MCF 10A (cell line): ENCODE measurements around the gene TBP. TPM values are rescaled to one million over a fixed set of nuclear protein-coding genes. Genes with fewer than 3 reads are reported as not detected.
"Not testable (repeated sequence)": the region's sequence is repeated elsewhere in the genome, so short reads cannot be mapped to it uniquely, and the experiment has no call there.

Experiments
- BruUV-seq: library from RNA; stranded (reverse); fragments of 400-500 nt; replicated peaks from 2 replicates; lab custom pipeline; 2021; lab: Mats Ljungman, UMichigan
- CTCF ChIA-PET: fragments of 300-600 bp; sonication (Branson Sonifier 250); formaldehyde crosslinking; extraction: SDS; loops from one replicate; lab custom pipeline; 2021; ENCODE audit warnings: antibody characterized with exemption, inconsistent platforms; lab: Yijun Ruan, JAX
- POLR2A ChIA-PET: fragments of 300-600, 350-650 bp; sonication (Branson Sonifier 250); formaldehyde crosslinking; extraction: SDS; loops from one replicate; lab custom pipeline; 2020; ENCODE audit warnings: antibody characterized with exemption, inconsistent platforms; lab: Yijun Ruan, JAX
- DNase-seq: peaks from one replicate; pipeline ENCODE4 v3.0.0-alpha.2; 2018; ENCODE audit not compliant: unreplicated experiment
- H3K27ac Mint-ChIP-seq: one replicate; pipeline ENCODE4 v1.8.0; 2022; ENCODE audit warnings: mild to moderate bottlenecking, low read depth, mixed read lengths; ENCODE audit not compliant: unreplicated experiment
- H3K27me3 Mint-ChIP-seq: one replicate; pipeline ENCODE4 v1.8.0; 2022; ENCODE audit warnings: mixed read lengths; ENCODE audit not compliant: insufficient read depth, unreplicated experiment
- H3K36me3 Mint-ChIP-seq: one replicate; pipeline ENCODE4 v1.8.0; 2022; ENCODE audit warnings: mild to moderate bottlenecking, moderate library complexity, mixed read lengths; ENCODE audit not compliant: insufficient read depth, unreplicated experiment
- H3K4me1 Mint-ChIP-seq: one replicate; pipeline ENCODE4 v1.8.0; 2022; ENCODE audit warnings: mixed read lengths; ENCODE audit not compliant: insufficient read depth, unreplicated experiment
- H3K4me3 Mint-ChIP-seq: one replicate; pipeline ENCODE4 v1.8.0; 2022; ENCODE audit warnings: mild to moderate bottlenecking, moderate library complexity, mixed read lengths; ENCODE audit not compliant: unreplicated experiment
- H3K9me3 Mint-ChIP-seq: one replicate; pipeline ENCODE4 v1.8.0; 2022; ENCODE audit warnings: mixed read lengths; ENCODE audit not compliant: unreplicated experiment
- CTCF ChIP-seq: fragments of 200-600 bp; IDR thresholded peaks from one replicate; pipeline ENCODE4 v1.8.0; 2022; ENCODE audit warnings: antibody characterized with exemption, mild to moderate bottlenecking; ENCODE audit not compliant: unreplicated experiment
- intact Hi-C: fragments of 100-400 bp; cut with micrococcal nuclease; formaldehyde crosslinking; loops from 2 replicates; pipeline ENCODE4 v1.14.1; 2022
- total RNA-seq: library from RNA; stranded (reverse); gene quantifications from 2 replicates; pipeline ENCODE4 v1.2.3, GENCODE V29; 2022

TBP gene
- total RNA-seq, 1 experiment from 2014 or later = 15.8 TPM

- CTCF ChIA-PET, H3K27ac Mint-ChIP-seq: not testable (repeated sequence)
- H3K27me3 Mint-ChIP-seq = peaks cover 11% of the 10 kb centered on the region
These were observed 45.9 kb upstream of the TBP start for GRCh38 chr6:170508275-170508674.

GRCh38 chr6:170508892-170509722 lies 45.1 kb upstream of the TBP start:
- POLR2A ChIA-PET = interaction anchor here (0.7 kb wide), 1 partner anchor 730 kb away, joined by 3 read pairs; no protein-coding TSS in a partner anchor
- H3K4me3 Mint-ChIP-seq, intact Hi-C loops, CTCF ChIA-PET, BruUV-seq, H3K9me3 Mint-ChIP-seq, H3K36me3 Mint-ChIP-seq, H3K4me1 Mint-ChIP-seq, DNase-seq, H3K27me3 Mint-ChIP-seq, H3K27ac Mint-ChIP-seq: not testable (repeated sequence)

More at GRCh38 chr6:170508275-170508674, 45.9 kb upstream of the TBP start:
- H3K36me3 Mint-ChIP-seq, BruUV-seq, H3K4me3 Mint-ChIP-seq, DNase-seq, POLR2A ChIA-PET, H3K4me1 Mint-ChIP-seq, H3K9me3 Mint-ChIP-seq, intact Hi-C loops: not testable (repeated sequence)

GRCh38 chr6:170509723-170510018 lies 44.5 kb upstream of the TBP start:
- intact Hi-C loops = loop anchor here (10.0 kb wide), 1 partner anchor 335 kb away; no protein-coding TSS in a partner anchor
- POLR2A ChIA-PET = no interaction called here
- Mint-ChIP-seq H3K27ac (no peak overlapping the region), H3K27me3 (no peaks in the 10 kb centered on the region), H3K4me1 (peaks cover 4% of the 10 kb centered on the region), H3K4me3 (no peak overlapping the region), H3K36me3 (no peaks in the 10 kb centered on the region), H3K9me3 (no peaks in the 10 kb centered on the region)
- CTCF ChIA-PET = no interaction called here
- TF ChIP-seq CTCF = no peak
- BruUV-seq = no TSS peak
- DNase-seq = no peak

GRCh38 chr6:170510631-170511030 lies 43.5 kb upstream of the TBP start:
- H3K36me3 Mint-ChIP-seq = no peaks in the 10 kb centered on the region
- H3K27me3 Mint-ChIP-seq = no peaks in the 10 kb centered on the region
- H3K4me1 Mint-ChIP-seq = peaks cover 4% of the 10 kb centered on the region
- POLR2A ChIA-PET = no interaction called here
- no peak for DNase-seq
- CTCF ChIA-PET = interaction anchor here (0.5 kb wide), 1 partner anchor 19 kb away, joined by 3 read pairs; no protein-coding TSS in a partner anchor
- no peaks in the 10 kb centered on the region for H3K9me3 Mint-ChIP-seq
- H3K4me3 Mint-ChIP-seq = no peak overlapping the region
- TF ChIP-seq CTCF = no peak
- intact Hi-C loops = loop anchor here (10.0 kb wide), 1 partner anchor 336 kb away; no protein-coding TSS in a partner anchor
- no peak overlapping the region for H3K27ac Mint-ChIP-seq
- no TSS peak for BruUV-seq

GRCh38 chr6:170512249-170512648 lies 41.9 kb upstream of the TBP start:
- CTCF ChIA-PET = interaction anchor here (0.6 to 1.1 kb wide), 2 partner anchors 680 to 721 kb away, joined by 3 to 5 read pairs; no protein-coding TSS in a partner anchor
- H3K36me3 Mint-ChIP-seq = no peaks in the 10 kb centered on the region
- no peak for TF ChIP-seq CTCF
- no peaks in the 10 kb centered on the region for H3K9me3 Mint-ChIP-seq
- H3K4me3 Mint-ChIP-seq = no peak overlapping the region
- no peaks in the 10 kb centered on the region for H3K27me3 Mint-ChIP-seq
- BruUV-seq = no TSS peak
- intact Hi-C loops = loop anchor here (10.0 kb wide), 1 partner anchor 337 kb away; no protein-coding TSS in a partner anchor
- H3K4me1 Mint-ChIP-seq = peaks cover 4% of the 10 kb centered on the region
- DNase-seq = no peak
- no peak overlapping the region for H3K27ac Mint-ChIP-seq
- POLR2A ChIA-PET = no interaction called here
